Suppressor macrophage (primary cell): Measurements from ENCODE around the gene C17orf107.

Experiments used
- DNase-seq, 4 experiments: peaks; one replicate each; pipeline ENCODE4 v3.0.0-alpha.2; 2020 to 2022

The C17orf107 gene

DNA sequence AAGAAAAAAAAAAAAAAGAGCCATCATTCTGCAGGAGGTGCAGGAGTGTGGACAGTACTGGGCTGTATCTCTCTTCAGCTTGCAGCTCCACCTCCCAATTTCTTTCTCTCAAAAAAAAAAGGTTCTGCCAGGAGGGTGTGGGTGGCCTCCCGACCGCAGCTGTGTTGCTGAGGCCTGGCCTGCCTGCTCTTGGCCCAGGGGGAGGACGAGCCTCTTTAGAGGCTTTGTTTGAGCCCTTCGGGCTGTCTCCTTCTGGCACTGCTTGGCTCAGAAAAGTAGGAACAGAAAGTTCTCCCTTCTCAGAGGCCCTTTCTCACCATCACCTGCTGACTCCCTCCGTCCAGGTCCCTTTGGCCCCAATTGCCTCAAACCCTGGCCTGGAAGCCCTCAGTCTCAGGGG lies 22.2 kb upstream of the C17orf107 start:
- DNase-seq = no peak

DNA sequence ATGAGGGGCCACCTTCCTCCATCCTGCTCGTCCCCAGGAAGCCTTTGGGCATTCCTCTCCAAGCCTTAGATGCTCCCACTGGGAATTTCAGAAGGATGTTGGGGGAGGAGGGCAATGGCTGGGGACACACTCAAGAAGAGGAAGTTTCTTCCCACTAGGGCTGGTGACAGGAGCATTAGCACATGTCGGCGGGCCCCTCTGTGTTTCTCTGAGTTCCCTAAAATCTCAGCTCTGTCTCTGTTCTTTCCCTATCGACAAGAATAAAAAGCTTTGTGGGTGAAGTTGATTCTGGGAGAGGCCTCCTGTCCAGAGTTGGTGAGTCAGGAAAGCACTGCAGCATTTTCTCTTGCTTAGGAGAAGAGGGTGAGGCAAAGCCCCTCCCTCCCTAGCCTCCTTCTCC lies 19.7 kb upstream of the C17orf107 start:
- peak; percentile 76 to 88 (median 84) for DNase-seq

DNA sequence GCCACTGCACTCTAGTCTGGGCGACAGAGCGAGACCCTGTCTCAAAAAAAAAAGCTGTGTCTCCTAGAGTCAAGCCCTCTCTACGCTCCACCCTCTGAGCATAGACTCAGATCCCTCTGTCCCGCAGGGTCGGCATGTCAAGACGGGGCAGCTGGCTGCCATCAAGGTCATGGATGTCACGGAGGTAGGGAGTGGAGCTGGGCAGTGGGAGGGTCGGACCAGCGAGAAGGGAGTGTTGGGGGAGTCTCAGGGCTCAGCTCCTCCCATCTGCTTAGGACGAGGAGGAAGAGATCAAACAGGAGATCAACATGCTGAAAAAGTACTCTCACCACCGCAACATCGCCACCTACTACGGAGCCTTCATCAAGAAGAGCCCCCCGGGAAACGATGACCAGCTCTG lies 18.5 kb upstream of the C17orf107 start:
- no peak for DNase-seq

- DNase-seq = peak; percentile 54 to 78 (median 62)
These were observed 17.4 kb upstream of the C17orf107 start for GRCh38 chr17:4881761-4882555.

- DNase-seq = no peak
These were observed 14.8 kb upstream of the C17orf107 start for GRCh38 chr17:4884489-4884888.

DNA sequence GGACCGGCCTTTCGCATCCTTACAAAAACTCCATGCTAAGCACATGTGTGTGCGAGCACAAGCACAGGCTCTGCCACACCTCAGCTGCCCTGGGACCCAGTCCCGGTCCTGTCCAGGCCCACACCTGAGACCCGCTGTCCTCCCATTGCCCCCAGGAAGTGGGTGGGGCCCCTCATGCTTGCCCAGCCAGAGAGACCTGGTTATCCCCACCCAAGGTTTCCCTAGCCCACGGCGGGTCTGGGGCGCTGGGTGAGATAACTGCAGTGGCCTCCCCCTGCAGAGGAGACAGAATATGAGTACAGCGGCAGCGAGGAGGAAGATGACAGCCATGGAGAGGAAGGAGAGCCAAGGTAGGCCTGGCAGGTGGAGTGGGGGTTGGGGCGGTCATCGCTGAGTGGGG lies 12.5 kb upstream of the C17orf107 start:
- DNase-seq = no peak

- no peak for DNase-seq
These were observed 11.8 kb upstream of the C17orf107 start for GRCh38 chr17:4887581-4887980.

- DNase-seq = no peak
These were observed 7.6 kb upstream of the C17orf107 start for GRCh38 chr17:4891411-4892410.

DNA sequence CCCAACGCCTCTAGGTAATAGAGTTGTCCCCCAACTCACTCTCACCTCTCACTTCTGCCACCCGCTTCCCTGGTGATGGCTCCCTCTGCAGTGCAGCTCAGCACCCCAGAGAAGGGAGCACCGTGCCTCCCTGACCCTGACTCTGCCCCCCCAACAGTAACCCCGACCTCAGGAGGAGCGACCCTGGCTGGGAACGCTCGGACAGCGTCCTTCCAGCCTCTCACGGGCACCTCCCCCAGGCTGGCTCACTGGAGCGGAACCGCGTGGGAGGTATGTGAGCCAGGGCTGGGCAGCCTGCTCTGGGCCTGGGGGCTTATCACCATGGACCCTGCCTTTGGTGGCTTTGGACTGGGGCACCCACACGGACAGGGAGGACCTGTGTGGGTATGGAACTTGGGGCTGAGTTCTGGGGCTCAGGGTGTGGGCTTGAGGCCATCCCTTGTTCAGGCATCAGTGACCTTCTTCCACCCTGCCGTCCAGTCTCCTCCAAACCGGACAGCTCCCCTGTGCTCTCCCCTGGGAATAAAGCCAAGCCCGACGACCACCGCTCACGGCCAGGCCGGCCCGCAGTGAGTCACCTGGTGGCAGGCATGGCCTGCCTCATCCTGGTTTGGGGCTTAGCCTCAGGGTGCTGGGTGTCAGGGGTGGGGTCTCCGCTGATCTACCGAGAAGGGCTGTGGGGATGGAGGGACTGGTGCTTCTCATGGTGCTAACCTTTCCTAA lies 6.7 kb upstream of the C17orf107 start:
- DNase-seq = no peak

DNA sequence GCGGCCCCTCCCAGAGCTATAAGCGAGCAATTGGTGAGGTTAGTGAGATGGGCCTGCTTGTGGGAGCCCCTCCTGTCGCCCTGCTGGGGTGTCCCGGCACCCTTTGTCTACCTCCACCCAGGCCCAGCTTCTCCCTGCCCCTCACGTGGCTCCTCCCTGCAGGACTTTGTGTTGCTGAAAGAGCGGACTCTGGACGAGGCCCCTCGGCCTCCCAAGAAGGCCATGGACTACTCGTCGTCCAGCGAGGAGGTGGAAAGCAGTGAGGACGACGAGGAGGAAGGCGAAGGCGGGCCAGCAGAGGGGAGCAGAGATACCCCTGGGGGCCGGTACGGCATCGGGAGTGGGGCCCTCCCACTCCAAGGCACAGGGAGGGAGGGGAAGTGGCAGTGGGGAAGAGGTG lies 6.1 kb upstream of the C17orf107 start:
- DNase-seq = no peak

- DNase-seq = no peak
These were observed 5.4 kb upstream of the C17orf107 start for GRCh38 chr17:4893721-4894560.

GRCh38 chr17:4895121-4895520 lies 4.2 kb upstream of the C17orf107 start:
- no peak for DNase-seq

GRCh38 chr17:4895657-4896331 lies 3.5 kb upstream of the C17orf107 start:
- peak; percentile 50 to 67 (median 64) for DNase-seq

DNA sequence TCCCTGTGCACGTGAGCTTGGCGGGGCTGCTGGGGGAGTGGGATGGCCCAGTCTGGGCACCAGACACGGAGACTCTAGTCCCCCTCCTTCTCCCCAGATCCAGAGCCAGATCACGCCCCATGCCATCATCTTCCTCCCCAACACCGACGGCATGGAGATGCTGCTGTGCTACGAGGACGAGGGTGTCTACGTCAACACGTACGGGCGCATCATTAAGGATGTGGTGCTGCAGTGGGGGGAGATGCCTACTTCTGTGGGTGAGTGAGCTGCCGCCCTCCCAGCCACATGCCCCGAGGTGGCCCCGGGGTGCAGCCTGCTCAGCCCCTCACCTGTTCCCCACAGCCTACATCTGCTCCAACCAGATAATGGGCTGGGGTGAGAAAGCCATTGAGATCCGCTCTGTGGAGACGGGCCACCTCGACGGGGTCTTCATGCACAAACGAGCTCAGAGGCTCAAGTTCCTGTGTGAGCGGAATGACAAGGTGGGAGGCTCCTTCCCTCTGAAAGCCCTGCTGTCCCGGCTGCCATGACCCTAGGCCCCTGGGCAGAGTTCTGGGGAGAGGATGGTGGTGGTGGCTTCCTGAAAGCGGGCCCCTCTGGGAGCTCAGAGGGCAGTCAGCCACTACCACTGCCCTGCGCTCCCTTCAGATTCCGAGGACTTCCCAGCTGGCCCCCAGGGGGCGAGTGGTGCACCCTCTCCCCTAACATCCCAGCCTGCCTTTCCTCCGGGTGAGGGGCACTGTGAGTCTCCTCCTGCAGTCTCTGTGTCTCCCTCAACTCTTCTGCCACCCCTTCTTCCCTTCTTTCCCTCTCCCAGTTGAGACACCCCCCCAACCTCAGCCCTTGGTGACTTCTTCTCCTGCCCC lies 2.8 kb upstream of the C17orf107 start:
- DNase-seq = no peak

DNA sequence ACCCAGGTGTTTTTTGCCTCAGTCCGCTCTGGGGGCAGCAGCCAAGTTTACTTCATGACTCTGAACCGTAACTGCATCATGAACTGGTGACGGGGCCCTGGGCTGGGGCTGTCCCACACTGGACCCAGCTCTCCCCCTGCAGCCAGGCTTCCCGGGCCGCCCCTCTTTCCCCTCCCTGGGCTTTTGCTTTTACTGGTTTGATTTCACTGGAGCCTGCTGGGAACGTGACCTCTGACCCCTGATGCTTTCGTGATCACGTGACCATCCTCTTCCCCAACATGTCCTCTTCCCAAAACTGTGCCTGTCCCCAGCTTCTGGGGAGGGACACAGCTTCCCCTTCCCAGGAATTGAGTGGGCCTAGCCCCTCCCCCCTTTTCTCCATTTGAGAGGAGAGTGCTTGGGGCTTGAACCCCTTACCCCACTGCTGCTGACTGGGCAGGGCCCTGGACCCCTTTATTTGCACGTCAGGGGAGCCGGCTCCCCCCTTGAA lies 2.1 kb upstream of the C17orf107 start:
- no peak for DNase-seq

DNA sequence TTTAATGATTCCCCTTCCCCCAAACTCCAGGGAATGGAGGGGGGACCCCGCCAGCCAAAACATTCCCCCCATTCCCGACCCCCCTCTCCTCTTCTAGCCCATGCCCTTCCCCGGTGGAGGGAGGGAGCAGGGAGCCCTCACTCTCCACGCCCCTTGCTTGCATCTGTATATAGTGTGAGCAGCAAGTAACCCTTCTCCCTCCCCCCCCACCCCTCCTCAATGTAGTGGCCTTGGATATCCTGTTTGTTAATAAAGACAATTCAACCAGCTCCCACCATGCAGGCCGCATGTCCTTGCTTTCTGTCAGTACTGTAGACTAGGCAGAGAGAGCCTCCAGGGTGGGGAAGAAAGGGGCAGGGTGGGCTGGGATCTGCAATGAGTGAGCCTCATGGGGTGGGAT lies 1.6 kb upstream of the C17orf107 start:
- no peak for DNase-seq

- no peak for DNase-seq
These were observed 985 bp upstream of the C17orf107 start for GRCh38 chr17:4898351-4898750.

GRCh38 chr17:4898927-4899326 lies 409 bp upstream of the C17orf107 start:
- peak in 1 of 4 experiments; percentile 12 for DNase-seq

- DNase-seq = peak; percentile 47 to 80 (median 63)
These were observed 1.1 kb downstream of the C17orf107 start for GRCh38 chr17:4900231-4901107.
